ENCODE measurements around the gene UTP11.

UTP11 gene

DNA sequence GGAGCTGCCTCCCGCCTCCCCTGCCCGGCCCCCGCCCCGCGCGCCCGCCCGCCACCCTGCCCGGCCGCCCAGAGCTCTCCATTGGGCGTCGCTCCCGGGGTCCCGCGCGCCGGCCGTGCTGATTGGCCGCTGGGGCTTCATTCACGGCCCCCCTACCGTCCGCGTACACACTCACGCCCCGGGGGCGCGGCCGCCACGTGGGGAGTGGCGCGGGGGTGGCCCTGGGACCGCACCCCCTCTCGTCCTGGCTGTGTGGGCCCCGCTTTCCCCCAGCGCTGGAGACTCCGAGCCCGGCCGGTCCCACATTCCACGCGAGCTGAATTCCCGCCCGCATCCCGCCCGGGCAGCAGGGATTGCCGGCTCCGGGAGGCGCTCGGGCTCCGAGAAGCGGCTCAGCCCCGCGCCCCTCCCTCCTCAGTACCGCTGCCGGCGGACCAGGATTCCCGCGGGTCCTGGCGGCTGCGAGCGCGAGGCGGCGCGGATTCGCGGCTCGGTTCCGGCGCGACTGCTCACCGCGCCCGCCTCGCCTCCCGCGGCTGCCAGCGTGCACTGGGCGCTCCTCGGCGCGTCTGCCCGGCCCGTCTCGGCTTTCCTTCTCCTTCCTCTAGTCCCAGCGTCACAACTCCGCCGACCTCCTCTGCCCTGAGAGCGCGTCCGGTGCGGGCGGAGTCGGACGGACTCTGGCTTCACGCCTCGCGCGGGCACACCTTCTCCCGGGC is 34.5 kb downstream of the UTP11 start:
- peak; percentile 66 for DNase-seq

- DNase-seq = no peak
These were observed 35.1 kb downstream of the UTP11 start for GRCh38 chr1:38047603-38048141.

GRCh38 chr1:38050397-38051078 is 38.0 kb downstream of the UTP11 start:
- no peak for DNase-seq

GRCh38 chr1:38051079-38051543 is 38.6 kb downstream of the UTP11 start:
- no peak for DNase-seq

- DNase-seq = no peak
These were observed 40.3 kb downstream of the UTP11 start for GRCh38 chr1:38052750-38053415.

- DNase-seq = no peak
These were observed 41.0 kb downstream of the UTP11 start for GRCh38 chr1:38053416-38054091.

- DNase-seq = no peak
These were observed 42.9 kb downstream of the UTP11 start for GRCh38 chr1:38055398-38055797.

- DNase-seq = no peak
These were observed 43.4 kb downstream of the UTP11 start for GRCh38 chr1:38055965-38056364.

GRCh38 chr1:38059635-38060250 is 47.2 kb downstream of the UTP11 start:
- DNase-seq = no peak

GRCh38 chr1:38060498-38060897 is 48.0 kb downstream of the UTP11 start:
- DNase-seq = no peak

DNA sequence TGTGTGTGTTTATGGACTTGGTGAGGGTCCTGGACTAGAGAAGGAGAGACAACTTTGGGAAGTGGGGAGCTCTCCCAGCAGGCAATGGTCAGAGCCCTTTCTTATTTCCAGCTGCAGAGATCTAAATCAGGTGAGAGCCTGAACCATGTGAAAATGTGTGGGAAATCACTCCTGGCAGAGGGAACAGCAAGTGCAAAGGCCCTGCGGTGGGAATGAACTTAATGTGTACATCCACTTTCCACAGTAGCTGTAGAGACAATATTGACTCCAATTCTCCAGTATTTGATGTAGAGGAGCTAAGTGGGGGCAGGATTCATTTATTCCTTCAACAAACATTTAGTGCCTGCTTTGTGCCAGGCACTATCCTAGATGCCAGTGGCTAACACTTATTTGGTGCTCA is 48.8 kb downstream of the UTP11 start:
- DNase-seq = no peak

GRCh38 chr1:38061883-38062328 is 49.4 kb downstream of the UTP11 start:
- no peak for DNase-seq

GRCh38 chr1:38062361-38063288 is 50.1 kb downstream of the UTP11 start:
- no peak for DNase-seq

- no peak for DNase-seq
These were observed 51.1 kb downstream of the UTP11 start for GRCh38 chr1:38063616-38064015.

DNA sequence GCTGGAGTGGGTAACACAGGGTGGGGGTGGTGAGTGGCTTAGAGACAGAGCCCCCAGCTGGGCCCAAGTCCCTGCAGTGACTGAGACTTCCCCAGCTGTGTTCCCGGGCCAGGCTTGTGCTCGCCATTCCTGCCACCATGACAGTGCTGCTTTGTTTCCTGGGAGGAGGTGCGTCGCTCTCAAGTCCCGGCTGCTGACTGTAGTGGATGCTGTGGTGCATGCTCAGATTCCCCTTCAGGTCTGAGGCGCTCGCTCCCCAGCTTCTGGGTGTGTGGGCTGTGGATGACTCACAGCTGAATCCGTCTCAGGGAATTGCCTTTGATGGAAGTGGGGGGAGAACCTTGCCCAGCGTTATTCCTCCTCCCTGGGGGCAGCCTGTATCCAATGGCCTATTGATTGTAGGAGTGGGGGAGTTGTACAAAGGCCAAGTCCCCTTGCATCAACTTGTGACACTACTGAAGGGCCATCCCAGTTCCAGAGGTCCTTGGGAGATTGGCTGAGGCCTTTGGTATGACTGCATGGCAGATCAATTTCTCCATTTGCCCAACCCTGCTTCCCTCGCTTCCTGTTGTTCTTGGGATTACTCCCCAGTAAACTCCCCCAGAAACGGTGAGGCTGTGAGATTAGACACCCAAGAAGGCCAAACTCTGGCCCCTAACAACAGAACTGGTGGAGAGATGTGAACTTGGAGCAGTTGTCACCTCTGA is 51.8 kb downstream of the UTP11 start:
- DNase-seq = no peak

DNA sequence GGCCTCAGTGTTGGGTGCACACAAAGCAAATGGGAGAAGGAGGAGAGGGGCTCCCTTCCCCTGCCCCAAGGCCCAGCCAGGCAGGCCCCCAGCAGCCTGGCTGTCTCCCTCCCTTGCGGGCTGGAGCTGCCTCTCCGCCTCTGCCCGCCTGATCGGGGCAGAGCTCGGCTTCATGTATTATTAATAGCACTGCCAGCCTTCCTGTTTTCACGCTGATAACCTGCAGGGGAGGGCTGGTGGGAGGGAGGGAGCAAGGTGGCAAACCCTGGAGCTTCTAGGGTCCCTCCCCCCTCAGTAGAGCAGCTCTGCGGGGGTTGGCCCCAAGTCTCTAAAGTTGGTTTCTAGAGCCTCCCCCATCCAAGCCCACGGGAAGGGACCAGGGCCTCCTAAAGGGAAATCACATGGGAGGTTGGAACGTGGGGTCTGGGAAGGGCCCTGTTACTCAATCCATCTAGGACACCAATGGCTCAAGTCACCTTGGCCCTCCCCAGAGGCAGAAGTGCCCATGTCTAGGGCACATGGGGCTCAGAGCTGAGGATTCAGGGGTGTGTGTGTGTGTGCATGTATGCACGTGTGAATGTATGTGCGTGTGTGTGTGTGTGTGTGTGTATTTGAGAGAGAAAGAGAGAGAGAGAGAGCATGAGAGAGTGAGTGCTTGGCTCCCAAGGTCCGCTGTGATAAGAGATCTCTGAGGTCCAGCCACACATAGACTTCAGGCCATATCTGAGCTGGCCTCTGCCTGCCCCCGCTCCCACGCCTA is 55.9 kb downstream of the UTP11 start:
- no peak for DNase-seq

- DNase-seq = no peak
These were observed 56.4 kb downstream of the UTP11 start for GRCh38 chr1:38068980-38069340.

- no peak for DNase-seq
These were observed 59.0 kb downstream of the UTP11 start for GRCh38 chr1:38071312-38072256.

DNA sequence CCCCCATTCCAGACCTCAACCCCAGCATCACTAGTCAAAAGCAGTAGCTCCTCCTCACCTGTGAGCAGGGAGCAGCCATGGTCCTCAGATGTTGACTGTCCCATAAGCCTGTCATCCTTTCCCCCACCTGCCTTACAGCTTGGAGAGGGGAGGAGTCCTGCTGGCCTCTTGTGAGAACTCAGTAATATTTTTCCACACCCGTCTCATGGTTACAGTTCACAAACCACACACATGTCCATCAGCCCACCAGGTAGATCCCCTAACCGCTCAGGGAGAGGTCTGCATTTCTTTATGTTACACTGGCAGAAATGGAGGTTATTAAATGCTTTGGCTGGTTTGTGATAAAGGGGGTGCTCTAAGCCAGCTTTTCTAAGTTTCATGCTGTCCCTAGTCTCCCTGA is 60.3 kb downstream of the UTP11 start:
- no peak for DNase-seq

Data from effector CD4-positive, alpha-beta T cell (primary cell).